Karpas-422 (cell line): ENCODE measurements around the gene TPST1. TPM values are rescaled to one million over a fixed set of nuclear protein-coding genes. Genes with fewer than 3 reads are reported as not detected.
"Not testable (repeated sequence)": the region's sequence is repeated elsewhere in the genome, so short reads cannot be mapped to it uniquely, and the experiment has no call there.

Source experiments
- DNase-seq: peaks from one replicate; pipeline ENCODE4 v3.0.0-alpha.2; 2015
- H2AFZ ChIP-seq: fragments of 200-600 bp; sonication (generic); 2 replicates; pipeline ENCODE4 v1.6.1; 2014; ENCODE audit warnings: antibody characterized with exemption, low read length, mixed read lengths
- H3K27ac ChIP-seq: fragments of 200-600 bp; sonication (generic); 2 replicates; pipeline ENCODE4 v1.5.1; 2014; ENCODE audit warnings: mild to moderate bottlenecking, low read length, moderate library complexity
- H3K27me3 ChIP-seq: fragments of 200-600 bp; sonication (generic); 2 replicates; pipeline ENCODE4 v1.6.1; 2014; ENCODE audit warnings: low read length, mixed read lengths
- H3K36me3 ChIP-seq: fragments of 200-600 bp; sonication (generic); 2 replicates; pipeline ENCODE4 v1.6.1; 2014; ENCODE audit warnings: low read length, mixed read lengths; ENCODE audit not compliant: insufficient read depth
- H3K4me1 ChIP-seq: fragments of 200-600 bp; sonication (generic); 2 replicates; pipeline ENCODE4 v1.6.1; 2014; ENCODE audit warnings: mild to moderate bottlenecking, low read length, mixed read lengths
- H3K4me2 ChIP-seq: fragments of 200-600 bp; sonication (generic); 2 replicates; pipeline ENCODE4 v1.6.1; 2014; ENCODE audit warnings: low read length, low read depth, mild to moderate bottlenecking; ENCODE audit not compliant: poor library complexity, severe bottlenecking
- H3K4me3 ChIP-seq: fragments of 200-600 bp; sonication (generic); 2 replicates; pipeline ENCODE4 v1.5.1; 2014; ENCODE audit warnings: mild to moderate bottlenecking, antibody characterized with exemption, low read length, mixed read lengths
- H3K79me2 ChIP-seq: fragments of 200-600 bp; sonication (generic); 2 replicates; pipeline ENCODE4 v1.6.1; 2014; ENCODE audit warnings: mild to moderate bottlenecking, low read length, mixed read lengths
- H3K9ac ChIP-seq: fragments of 200-600 bp; sonication (generic); 2 replicates; pipeline ENCODE4 v1.6.0; 2014; ENCODE audit warnings: low read length
- H3K9me2 ChIP-seq: fragments of 200-600 bp; sonication (generic), shearing (Covaris generic); replicated peaks from 2 replicates; pipeline ENCODE4 v1.6.0; 2014; ENCODE audit warnings: mild to moderate bottlenecking, low read length, moderate library complexity; ENCODE audit not compliant: insufficient read depth
- H3K9me3 ChIP-seq: fragments of 300-700, 200-600 bp; sonication (generic); 2 replicates; pipeline ENCODE4 v1.6.1; 2014; ENCODE audit warnings: low read length, mixed read lengths
- H4K20me1 ChIP-seq: fragments of 200-600 bp; sonication (generic); 2 replicates; pipeline ENCODE4 v1.6.1; 2014; ENCODE audit warnings: mild to moderate bottlenecking, antibody characterized with exemption, low read length, low read depth; ENCODE audit not compliant: insufficient read depth
- total RNA-seq: library from RNA; depleted of rRNA; stranded (reverse); fragments of >200 nt; shearing (Covaris generic); gene quantifications from 2 replicates; pipeline ENCODE4 v1.2.3, GENCODE V29; 2014; ENCODE audit warnings: low replicate concordance

The TPST1 gene
- total RNA-seq, 1 experiment from 2014 or later, result 8.5 TPM

- Histone ChIP-seq H3K79me2 (no peaks in the 10 kb centered on the region), H4K20me1 (no peaks in the 10 kb centered on the region), H3K9me2 (no peaks in the 10 kb centered on the region), H3K4me2 (no peak overlapping the region), H3K9me3 (no peaks in the 10 kb centered on the region), H3K27me3 (no peaks in the 10 kb centered on the region), H3K9ac (no peak overlapping the region), H3K36me3 (no peaks in the 10 kb centered on the region), H3K27ac (no peak overlapping the region), H3K4me3 (no peak overlapping the region), H3K4me1 (no peaks in the 10 kb centered on the region), H2AFZ (no peak overlapping the region)
- no peak for DNase-seq
Observed at GRCh38 chr7:66359656-66360211, 154.6 kb downstream of the TPST1 start.

- Histone ChIP-seq H3K36me3 (no peaks in the 10 kb centered on the region), H3K4me3 (no peak overlapping the region), H3K9me2 (no peaks in the 10 kb centered on the region), H4K20me1 (no peaks in the 10 kb centered on the region), H3K79me2 (no peaks in the 10 kb centered on the region), H3K27me3 (no peaks in the 10 kb centered on the region), H3K9ac (no peak overlapping the region), H3K9me3 (no peaks in the 10 kb centered on the region), H2AFZ (no peak overlapping the region), H3K4me1 (no peaks in the 10 kb centered on the region), H3K4me2 (no peak overlapping the region), H3K27ac (no peak overlapping the region)
- no peak for DNase-seq
Observed at GRCh38 chr7:66362136-66362535, 157.0 kb downstream of the TPST1 start.

GRCh38 chr7:66363635-66364034, 158.5 kb downstream of the TPST1 start:
- Histone ChIP-seq H3K36me3 (no peaks in the 10 kb centered on the region), H3K9ac (no peak overlapping the region), H2AFZ (no peak overlapping the region), H3K4me1 (no peaks in the 10 kb centered on the region), H3K27ac (no peak overlapping the region), H3K9me2 (no peaks in the 10 kb centered on the region), H3K4me3 (no peak overlapping the region), H3K9me3 (no peaks in the 10 kb centered on the region), H3K4me2 (no peak overlapping the region), H4K20me1 (no peaks in the 10 kb centered on the region), H3K79me2 (no peaks in the 10 kb centered on the region), H3K27me3 (no peaks in the 10 kb centered on the region)
- no peak for DNase-seq

- H3K79me2 ChIP-seq, H3K9ac ChIP-seq, H3K4me2 ChIP-seq, H2AFZ ChIP-seq, H3K4me3 ChIP-seq, DNase-seq, H3K27ac ChIP-seq, H3K36me3 ChIP-seq, H4K20me1 ChIP-seq, H3K27me3 ChIP-seq, H3K9me3 ChIP-seq, H3K9me2 ChIP-seq, H3K4me1 ChIP-seq: not testable (repeated sequence)
Observed at GRCh38 chr7:66365031-66365430, 159.9 kb downstream of the TPST1 start.

GRCh38 chr7:66371096-66371824, 166.1 kb downstream of the TPST1 start:
- Histone ChIP-seq H3K4me3 (no peak overlapping the region), H3K27ac (no peak overlapping the region), H4K20me1 (no peaks in the 10 kb centered on the region), H3K4me1 (no peaks in the 10 kb centered on the region), H3K9ac (no peak overlapping the region), H3K36me3 (no peaks in the 10 kb centered on the region), H3K27me3 (no peaks in the 10 kb centered on the region), H3K4me2 (no peak overlapping the region), H3K9me2 (no peaks in the 10 kb centered on the region), H3K9me3 (no peaks in the 10 kb centered on the region), H3K79me2 (no peaks in the 10 kb centered on the region), H2AFZ (no peak overlapping the region)
- DNase-seq, result no peak

GRCh38 chr7:66374141-66374840, 169.2 kb downstream of the TPST1 start:
- H3K36me3 ChIP-seq, H3K9ac ChIP-seq, H3K79me2 ChIP-seq, H3K4me2 ChIP-seq, H3K4me3 ChIP-seq, H4K20me1 ChIP-seq, H3K27me3 ChIP-seq, H3K4me1 ChIP-seq, H3K27ac ChIP-seq, H3K9me3 ChIP-seq, H2AFZ ChIP-seq, H3K9me2 ChIP-seq, DNase-seq: not testable (repeated sequence)

GRCh38 chr7:66376264-66376945, 171.3 kb downstream of the TPST1 start:
- Histone ChIP-seq H3K9ac (no peak overlapping the region), H3K4me2 (no peak overlapping the region), H4K20me1 (no peaks in the 10 kb centered on the region), H3K4me1 (no peaks in the 10 kb centered on the region), H3K27ac (no peak overlapping the region), H3K79me2 (no peaks in the 10 kb centered on the region), H3K4me3 (no peak overlapping the region), H3K9me2 (no peaks in the 10 kb centered on the region), H3K27me3 (no peaks in the 10 kb centered on the region), H2AFZ (no peak overlapping the region), H3K36me3 (no peaks in the 10 kb centered on the region), H3K9me3 (no peaks in the 10 kb centered on the region)
- DNase-seq, result no peak

- Histone ChIP-seq H3K36me3 (no peaks in the 10 kb centered on the region), H3K9me3 (no peaks in the 10 kb centered on the region), H3K9me2 (no peaks in the 10 kb centered on the region), H3K79me2 (no peaks in the 10 kb centered on the region), H3K27me3 (no peaks in the 10 kb centered on the region), H2AFZ (no peak overlapping the region), H3K4me3 (no peak overlapping the region), H4K20me1 (no peaks in the 10 kb centered on the region), H3K4me1 (no peaks in the 10 kb centered on the region), H3K4me2 (no peak overlapping the region), H3K9ac (no peak overlapping the region), H3K27ac (no peak overlapping the region)
- no peak for DNase-seq
Observed at GRCh38 chr7:66377045-66377444, 171.9 kb downstream of the TPST1 start.
